DOHH2 (cell line): Measurements from ENCODE around the gene SPON2.
A peak's percentile ranks its signal among the peaks of the same experiment; 100 is the strongest.

ENCODE experiments used
- H3F3A ChIP-seq: fragments of 200-600 bp; sonication (generic), shearing (Covaris generic); 2 replicates; pipeline ENCODE4 v1.6.0; 2016; ENCODE audit warnings: antibody characterized with exemption, mild to moderate bottlenecking; ENCODE audit not compliant: control insufficient read depth, insufficient read depth
- H3K27ac ChIP-seq: fragments of 200-600 bp; sonication (generic); 2 replicates; pipeline ENCODE4 v1.5.1; 2014; ENCODE audit warnings: low read depth, mild to moderate bottlenecking, low read length, moderate library complexity
- H3K27me3 ChIP-seq: fragments of 200-600 bp; sonication (generic); 2 replicates; pipeline ENCODE4 v1.6.1; 2014; ENCODE audit warnings: mild to moderate bottlenecking, low read length, mixed read lengths; ENCODE audit not compliant: control insufficient read depth
- H3K36me3 ChIP-seq: fragments of 200-600 bp; sonication (generic); 2 replicates; pipeline ENCODE4 v1.6.1; 2014; ENCODE audit warnings: mild to moderate bottlenecking, low read length, moderate library complexity, mixed read lengths; ENCODE audit not compliant: control insufficient read depth
- H3K4me1 ChIP-seq: fragments of 200-600 bp; sonication (generic); 2 replicates; pipeline ENCODE4 v1.6.1; 2014; ENCODE audit warnings: mild to moderate bottlenecking, low read length, mixed read lengths; ENCODE audit not compliant: control insufficient read depth
- H3K4me2 ChIP-seq: fragments of 200-600 bp; sonication (generic); 2 replicates; pipeline ENCODE4 v1.6.0; 2014; ENCODE audit warnings: mild to moderate bottlenecking, low read length, moderate library complexity
- H3K4me3 ChIP-seq: fragments of 200-600 bp; sonication (generic); 2 replicates; pipeline ENCODE4 v1.5.1; 2014; ENCODE audit warnings: mild to moderate bottlenecking, low read length, mixed read lengths
- H3K79me2 ChIP-seq: fragments of 200-600 bp; sonication (generic); 2 replicates; pipeline ENCODE4 v1.6.1; 2014; ENCODE audit warnings: mild to moderate bottlenecking, low read length, mixed read lengths; ENCODE audit not compliant: control insufficient read depth
- H3K9me2 ChIP-seq: fragments of 200-600 bp; sonication (generic); replicated peaks from 2 replicates; pipeline ENCODE4 v1.6.1; 2014; ENCODE audit warnings: mild to moderate bottlenecking, low read length, mixed read lengths; ENCODE audit not compliant: control insufficient read depth
- H3K9me3 ChIP-seq: fragments of 200-600 bp; sonication (generic); 2 replicates; pipeline ENCODE4 v1.6.1; 2014; ENCODE audit warnings: antibody characterized with exemption, low read length, mixed read lengths; ENCODE audit not compliant: control insufficient read depth, insufficient read depth
- H4K20me1 ChIP-seq: fragments of 200-600 bp; sonication (generic); 2 replicates; pipeline ENCODE4 v1.6.0; 2014; ENCODE audit warnings: low read depth, mild to moderate bottlenecking, antibody characterized with exemption, low read length, moderate library complexity; ENCODE audit not compliant: control insufficient read depth, insufficient read depth
- EZH2phosphoT487 ChIP-seq: fragments of 200-600 bp; sonication (generic); IDR thresholded peaks from 2 replicates; pipeline ENCODE4 v1.6.1; 2017; ENCODE audit warnings: borderline replicate concordance, mild to moderate bottlenecking, antibody characterized with exemption, low read length, moderate library complexity, mixed read lengths
- TF ChIP-seq, protein P1 (sequence below): fragments of 200-600 bp; sonication (generic); IDR thresholded peaks from one replicate; pipeline ENCODE4 v1.5.1; 2014; ENCODE audit warnings: antibody characterized with exemption, mild to moderate bottlenecking, low read depth, low read length; ENCODE audit not compliant: poor library complexity, severe bottlenecking

The SPON2 gene

GRCh38 chr4:1219566-1219950, 47.2 kb upstream of the SPON2 start:
- Histone ChIP-seq H3K9me2 (no peaks in the 10 kb centered on the region), H3K27ac (peak overlapping the region; percentile 99), H3K27me3 (no peaks in the 10 kb centered on the region), H3K36me3 (peaks cover 78% of the 10 kb centered on the region), H3K4me2 (peak overlapping the region; percentile 82), H3F3A (peaks cover 56% of the 10 kb centered on the region), H3K79me2 (peaks cover 55% of the 10 kb centered on the region), H3K9me3 (no peaks in the 10 kb centered on the region), H4K20me1 (no peaks in the 10 kb centered on the region), H3K4me3 (peak overlapping the region; percentile 51), H3K4me1 (peaks cover 84% of the 10 kb centered on the region)
- TF ChIP-seq, protein P1, sequence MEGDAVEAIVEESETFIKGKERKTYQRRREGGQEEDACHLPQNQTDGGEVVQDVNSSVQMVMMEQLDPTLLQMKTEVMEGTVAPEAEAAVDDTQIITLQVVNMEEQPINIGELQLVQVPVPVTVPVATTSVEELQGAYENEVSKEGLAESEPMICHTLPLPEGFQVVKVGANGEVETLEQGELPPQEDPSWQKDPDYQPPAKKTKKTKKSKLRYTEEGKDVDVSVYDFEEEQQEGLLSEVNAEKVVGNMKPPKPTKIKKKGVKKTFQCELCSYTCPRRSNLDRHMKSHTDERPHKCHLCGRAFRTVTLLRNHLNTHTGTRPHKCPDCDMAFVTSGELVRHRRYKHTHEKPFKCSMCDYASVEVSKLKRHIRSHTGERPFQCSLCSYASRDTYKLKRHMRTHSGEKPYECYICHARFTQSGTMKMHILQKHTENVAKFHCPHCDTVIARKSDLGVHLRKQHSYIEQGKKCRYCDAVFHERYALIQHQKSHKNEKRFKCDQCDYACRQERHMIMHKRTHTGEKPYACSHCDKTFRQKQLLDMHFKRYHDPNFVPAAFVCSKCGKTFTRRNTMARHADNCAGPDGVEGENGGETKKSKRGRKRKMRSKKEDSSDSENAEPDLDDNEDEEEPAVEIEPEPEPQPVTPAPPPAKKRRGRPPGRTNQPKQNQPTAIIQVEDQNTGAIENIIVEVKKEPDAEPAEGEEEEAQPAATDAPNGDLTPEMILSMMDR = no peak
- no peak for TF ChIP-seq EZH2phosphoT487

DNA sequence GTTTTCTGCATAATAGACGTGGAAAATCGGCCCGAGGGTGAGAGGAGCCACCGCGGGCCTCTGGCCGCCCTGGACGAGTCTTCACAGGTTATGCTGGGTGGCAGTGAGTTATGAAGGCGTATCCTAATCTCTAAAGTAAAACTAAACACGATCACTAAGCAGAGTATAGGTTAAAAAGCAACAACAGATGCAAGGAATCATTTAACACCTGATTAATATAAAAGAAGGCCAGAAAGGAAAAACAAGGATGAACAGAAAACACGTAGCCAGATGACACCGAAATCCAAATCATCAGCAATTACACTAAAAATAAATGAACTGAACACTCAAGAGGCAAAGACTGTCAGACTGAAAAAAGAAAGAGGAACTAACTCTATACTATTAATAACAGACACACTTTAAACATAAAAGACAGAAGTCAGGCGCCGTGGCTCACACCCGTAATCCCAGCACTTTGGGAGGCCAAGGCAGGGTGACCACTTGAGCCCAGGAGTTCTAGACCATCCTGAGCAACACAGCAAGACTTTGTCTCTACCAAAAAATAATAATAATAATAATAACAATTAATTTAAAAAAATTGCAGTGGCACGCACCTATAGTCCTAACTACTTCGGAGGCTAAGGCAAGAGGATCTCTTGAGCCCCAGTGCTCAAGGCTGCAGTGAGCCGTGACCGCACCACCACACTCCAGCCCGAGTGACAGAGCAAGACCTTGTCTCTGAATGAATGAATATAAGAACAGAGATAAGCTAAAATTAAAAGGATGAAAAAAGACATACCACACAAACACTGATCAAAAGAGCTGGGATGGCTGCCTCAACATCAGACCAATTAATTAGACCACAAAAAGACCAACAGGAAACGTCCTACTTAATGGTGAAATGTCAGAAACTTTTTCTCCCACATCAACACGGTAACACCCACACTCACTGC, 46.5 kb upstream of the SPON2 start:
- Histone ChIP-seq H3K4me3 (peak overlapping the region; percentile 51), H3K36me3 (peaks cover 78% of the 10 kb centered on the region), H3K4me2 (peak overlapping the region; percentile 82), H3K4me1 (peaks cover 87% of the 10 kb centered on the region), H3K27me3 (no peaks in the 10 kb centered on the region), H3K27ac (peak overlapping the region; percentile 99), H4K20me1 (no peaks in the 10 kb centered on the region), H3K9me3 (no peaks in the 10 kb centered on the region), H3K79me2 (peaks cover 55% of the 10 kb centered on the region), H3K9me2 (no peaks in the 10 kb centered on the region), H3F3A (peaks cover 56% of the 10 kb centered on the region)
- TF ChIP-seq, protein P1 = no peak
- TF ChIP-seq EZH2phosphoT487 = no peak

- Histone ChIP-seq H3K27me3 (no peaks in the 10 kb centered on the region), H4K20me1 (no peaks in the 10 kb centered on the region), H3K36me3 (peaks cover 80% of the 10 kb centered on the region), H3K4me3 (peak overlapping the region; percentile 51), H3K79me2 (peaks cover 57% of the 10 kb centered on the region), H3K27ac (peak overlapping the region; percentile 99), H3K4me1 (peaks cover 78% of the 10 kb centered on the region), H3K4me2 (peak overlapping the region; percentile 82), H3K9me2 (no peaks in the 10 kb centered on the region), H3F3A (peaks cover 56% of the 10 kb centered on the region), H3K9me3 (no peaks in the 10 kb centered on the region)
- no peak for TF ChIP-seq EZH2phosphoT487
- TF ChIP-seq, protein P1 = no peak
These were observed 45.0 kb upstream of the SPON2 start for GRCh38 chr4:1217366-1217765.
